Measurements from ENCODE around the gene RNASE7.

- no peak for TF ChIP-seq CTCF (IDR thresholded peaks at IDR 0.05)
- TF ChIP-seq POLR2A (IDR thresholded peaks at IDR 0.05): no peak
Measured at GRCh38 chr14:21058903-21059302, 16.7 kb downstream of the RNASE7 start.
